H9 (cell line): Measurements from ENCODE around the gene GPR62. TPM values are rescaled to one million over a fixed set of nuclear protein-coding genes. Genes with fewer than 3 reads are reported as not detected.
A peak's percentile ranks its signal among the peaks of the same experiment; 100 is the strongest.

ENCODE experiments used
- DNase-seq: peaks from one replicate; pipeline ENCODE4 v3.0.0-alpha.2; 2017
- H2AFZ ChIP-seq: one replicate; pipeline ENCODE4 v1.6.1; 2013; ENCODE audit warnings: mild to moderate bottlenecking, low read length, control low read depth, moderate library complexity
- H2AK5ac ChIP-seq: 2 replicates; pipeline ENCODE4 v1.6.1; 2013; ENCODE audit warnings: low read length, control low read depth, mixed read lengths; ENCODE audit not compliant: insufficient read length
- H2BK120ac ChIP-seq: one replicate; pipeline ENCODE4 v1.6.1; 2013; ENCODE audit warnings: low read depth, mild to moderate bottlenecking, low read length, control low read depth, inconsistent platforms; ENCODE audit not compliant: poor library complexity, severe bottlenecking
- H2BK12ac ChIP-seq: 2 replicates; pipeline ENCODE4 v1.6.1; 2013; ENCODE audit warnings: low read length, control low read depth, mixed read lengths, low read depth; ENCODE audit not compliant: insufficient read length
- H2BK15ac ChIP-seq: 2 replicates; pipeline ENCODE4 v1.6.1; 2013; ENCODE audit warnings: low read depth, low read length, control low read depth
- H2BK20ac ChIP-seq: one replicate; pipeline ENCODE4 v1.6.1; 2013; ENCODE audit warnings: low read depth, mild to moderate bottlenecking, low read length, control low read depth, inconsistent platforms; ENCODE audit not compliant: poor library complexity, severe bottlenecking
- H2BK5ac ChIP-seq: 2 replicates; pipeline ENCODE4 v1.6.1; 2013; ENCODE audit warnings: low read length, control low read depth, mixed read lengths; ENCODE audit not compliant: insufficient read length
- H3K14ac ChIP-seq: 2 replicates; pipeline ENCODE4 v1.6.1; 2013; ENCODE audit warnings: low read length, control low read depth; ENCODE audit not compliant: insufficient read depth
- H3K18ac ChIP-seq: 2 replicates; pipeline ENCODE4 v1.6.1; 2013; ENCODE audit warnings: low read depth, mild to moderate bottlenecking, mixed read lengths, low read length, control low read depth; ENCODE audit not compliant: insufficient read length
- H3K23ac ChIP-seq: 2 replicates; pipeline ENCODE4 v1.6.1; 2013; ENCODE audit warnings: low read length, control low read depth, mixed read lengths, low read depth; ENCODE audit not compliant: insufficient read length
- H3K23me2 ChIP-seq: 2 replicates; pipeline ENCODE4 v1.6.1; 2013; ENCODE audit warnings: low read depth, mild to moderate bottlenecking, mixed read lengths, low read length, control low read depth; ENCODE audit not compliant: insufficient read length, poor library complexity, severe bottlenecking
- H3K27ac ChIP-seq: 2 replicates; pipeline ENCODE4 v1.5.1; 2013; ENCODE audit warnings: low read length, control low read depth, mixed read lengths, low read depth; ENCODE audit not compliant: insufficient read length
- H3K27me3 ChIP-seq: 2 replicates; pipeline ENCODE4 v1.6.1; 2013; ENCODE audit warnings: low read length, control low read depth, inconsistent platforms; ENCODE audit not compliant: insufficient read depth
- H3K4ac ChIP-seq: 2 replicates; pipeline ENCODE4 v1.6.1; 2013; ENCODE audit warnings: low read depth, mild to moderate bottlenecking, control low read depth, inconsistent platforms, low read length, moderate library complexity
- H3K4me1 ChIP-seq: 2 replicates; pipeline ENCODE4 v1.6.1; 2013; ENCODE audit warnings: low read length, control low read depth, inconsistent platforms; ENCODE audit not compliant: insufficient read depth
- H3K4me2 ChIP-seq: 2 replicates; pipeline ENCODE4 v1.6.1; 2013; ENCODE audit warnings: low read length, control low read depth, mixed read lengths; ENCODE audit not compliant: insufficient read length, insufficient read depth
- H3K56ac ChIP-seq: 2 replicates; pipeline ENCODE4 v1.6.1; 2013; ENCODE audit warnings: low read depth, mild to moderate bottlenecking, mixed read lengths, low read length, control low read depth; ENCODE audit not compliant: insufficient read length
- H3K79me1 ChIP-seq: 2 replicates; pipeline ENCODE4 v1.6.1; 2013; ENCODE audit warnings: low read depth, mild to moderate bottlenecking, moderate library complexity, low read length, control low read depth, inconsistent platforms; ENCODE audit not compliant: insufficient read depth, poor library complexity, severe bottlenecking
- H3K79me2 ChIP-seq: 2 replicates; pipeline ENCODE4 v1.6.1; 2013; ENCODE audit warnings: low read length, control low read depth, inconsistent platforms; ENCODE audit not compliant: insufficient read depth
- H3K9ac ChIP-seq: 2 replicates; pipeline ENCODE4 v1.6.1; 2013; ENCODE audit warnings: low read length, control low read depth, mixed read lengths; ENCODE audit not compliant: insufficient read length; ENCODE audit errors: extremely low read depth
- H3K9me3 ChIP-seq: one replicate; pipeline ENCODE4 v1.6.1; 2013; ENCODE audit warnings: low read depth, low read length, inconsistent platforms; ENCODE audit not compliant: control insufficient read depth
- H3T11ph ChIP-seq: one replicate; pipeline ENCODE4 v1.6.1; 2013; ENCODE audit warnings: mild to moderate bottlenecking, low read length, control low read depth, inconsistent platforms
- H4K20me1 ChIP-seq: one replicate; pipeline ENCODE4 v1.6.1; 2013; ENCODE audit not compliant: control insufficient read depth, insufficient read length, insufficient read depth
- H4K5ac ChIP-seq: 2 replicates; pipeline ENCODE4 v1.6.1; 2013; ENCODE audit warnings: low read depth, mild to moderate bottlenecking, mixed read lengths, low read length, control low read depth; ENCODE audit not compliant: insufficient read length
- H4K8ac ChIP-seq: replicated peaks from 2 replicates; pipeline ENCODE4 v1.6.1; 2013; ENCODE audit warnings: low read length, control low read depth, mixed read lengths, low read depth; ENCODE audit not compliant: insufficient read length
- H4K91ac ChIP-seq: 2 replicates; pipeline ENCODE4 v1.6.1; 2013; ENCODE audit warnings: low read depth, mild to moderate bottlenecking, moderate library complexity, mixed read lengths, low read length, control low read depth; ENCODE audit not compliant: insufficient read length
- H3K27ac Mint-ChIP-seq, 3 experiments: 2 replicates in 2 of 3; 3 replicates in 1 of 3; pipeline ENCODE4 v1.8.0; 2020 to 2021; ENCODE audit warnings: mixed read lengths in 3 of 3, mild to moderate bottlenecking in 1 of 3, moderate library complexity in 1 of 3
- H3K27me3 Mint-ChIP-seq: 2 replicates; pipeline ENCODE4 v1.8.0; 2021; ENCODE audit warnings: low read depth, mild to moderate bottlenecking, moderate library complexity, mixed read lengths
- H3K36me3 Mint-ChIP-seq, 3 experiments: 2 replicates in 2 of 3; 3 replicates in 1 of 3; pipeline ENCODE4 v1.8.0; 2020 to 2021; ENCODE audit warnings: low read depth in 3 of 3, mixed read lengths in 3 of 3; ENCODE audit not compliant: insufficient read depth in 1 of 3
- H3K4me1 Mint-ChIP-seq, 2 experiments: 2 replicates each; pipeline ENCODE4 v1.8.0; 2020; ENCODE audit warnings: mixed read lengths in 2 of 2
- H3K4me3 Mint-ChIP-seq, 2 experiments: 2 replicates in 1 of 2; 3 replicates in 1 of 2; pipeline ENCODE4 v1.8.0; 2020 to 2021; ENCODE audit warnings: mild to moderate bottlenecking in 2 of 2, mixed read lengths in 2 of 2, moderate library complexity in 1 of 2
- H3K9me3 Mint-ChIP-seq, 2 experiments: 2 replicates in 1 of 2; 3 replicates in 1 of 2; pipeline ENCODE4 v1.8.0; 2020; ENCODE audit warnings: mild to moderate bottlenecking in 2 of 2, mixed read lengths in 2 of 2, moderate library complexity in 1 of 2
- WGBS: extraction: QIAGEN DNeasy Blood & Tissue Kit; methylation state at CpG from one replicate; pipeline ENCODE4 v1.1.7; 2013; ENCODE audit warnings: missing lambda C conversion rate, low lambda C conversion rate, mixed read lengths; ENCODE audit not compliant: insufficient read length; ENCODE audit errors: extremely low coverage; 5-methylcytosine and 5-hydroxymethylcytosine counted together
- total RNA-seq: library from RNA; stranded (reverse); gene quantifications from 2 replicates; pipeline ENCODE4 v1.2.1, GENCODE V29; 2021
- TF ChIP-seq, protein P1 (sequence below): fragments of 200-600 bp; sonication (generic); conservative IDR thresholded peaks from 3 replicates; pipeline ENCODE4 v1.8.0; 2021; ENCODE audit warnings: antibody characterized with exemption, mild to moderate bottlenecking

GPR62 gene
- total RNA-seq, 1 experiment from 2014 or later, result 0.13 TPM

GRCh38 chr3:51986010-51986947 is 31.1 kb downstream of the GPR62 start:
- peaks cover 3% of the 10 kb centered on the region for H4K20me1 ChIP-seq
- H3K27me3 ChIP-seq, result no peaks in the 10 kb centered on the region
- no peaks in the 10 kb centered on the region for H3K79me2 ChIP-seq
- H3K4me2 ChIP-seq, result no peak overlapping the region
- peaks cover 3% of the 10 kb centered on the region; the same call in 1 of the 2 replicates for H3K4me1 ChIP-seq
- no peak overlapping the region for H3K4ac ChIP-seq
- H3K4me3 Mint-ChIP-seq, result no peak overlapping the region
- H3K27ac ChIP-seq, result no peak overlapping the region
- no peak overlapping the region for H2BK12ac ChIP-seq
- H2AFZ ChIP-seq, result no peak overlapping the region
- peaks cover 0 to 1% of the 10 kb centered on the region in 2 experiments; a peak in 2 of 5 replicates for H3K9me3 Mint-ChIP-seq
- no peak overlapping the region for H2BK120ac ChIP-seq
- no peak overlapping the region for H4K8ac ChIP-seq
- H3K36me3 Mint-ChIP-seq, result peaks cover 2 to 6% (median 4%) of the 10 kb centered on the region in 3 experiments
- H2AK5ac ChIP-seq, result no peak overlapping the region
- no peak overlapping the region for H2BK15ac ChIP-seq
- H3T11ph ChIP-seq, result no peak overlapping the region
- H3K23ac ChIP-seq, result no peak overlapping the region
- H2BK20ac ChIP-seq, result no peak overlapping the region
- peaks cover 6% of the 10 kb centered on the region for H3K23me2 ChIP-seq
- H4K5ac ChIP-seq, result no peak overlapping the region
- no peak overlapping the region for H2BK5ac ChIP-seq
- peaks cover under 1% of the 10 kb centered on the region; the same call in 1 of the 2 replicates for H3K27me3 Mint-ChIP-seq
- H3K9ac ChIP-seq, result no peak overlapping the region
- H3K27ac Mint-ChIP-seq, result peak overlapping the region in 1 of 3 experiments; percentile 85; a peak in 2 of 7 replicates
- no peak overlapping the region for H4K91ac ChIP-seq
- peaks cover 22 to 31% of the 10 kb centered on the region in 2 experiments for H3K4me1 Mint-ChIP-seq
- DNase-seq, result no peak
- TF ChIP-seq, protein P1, sequence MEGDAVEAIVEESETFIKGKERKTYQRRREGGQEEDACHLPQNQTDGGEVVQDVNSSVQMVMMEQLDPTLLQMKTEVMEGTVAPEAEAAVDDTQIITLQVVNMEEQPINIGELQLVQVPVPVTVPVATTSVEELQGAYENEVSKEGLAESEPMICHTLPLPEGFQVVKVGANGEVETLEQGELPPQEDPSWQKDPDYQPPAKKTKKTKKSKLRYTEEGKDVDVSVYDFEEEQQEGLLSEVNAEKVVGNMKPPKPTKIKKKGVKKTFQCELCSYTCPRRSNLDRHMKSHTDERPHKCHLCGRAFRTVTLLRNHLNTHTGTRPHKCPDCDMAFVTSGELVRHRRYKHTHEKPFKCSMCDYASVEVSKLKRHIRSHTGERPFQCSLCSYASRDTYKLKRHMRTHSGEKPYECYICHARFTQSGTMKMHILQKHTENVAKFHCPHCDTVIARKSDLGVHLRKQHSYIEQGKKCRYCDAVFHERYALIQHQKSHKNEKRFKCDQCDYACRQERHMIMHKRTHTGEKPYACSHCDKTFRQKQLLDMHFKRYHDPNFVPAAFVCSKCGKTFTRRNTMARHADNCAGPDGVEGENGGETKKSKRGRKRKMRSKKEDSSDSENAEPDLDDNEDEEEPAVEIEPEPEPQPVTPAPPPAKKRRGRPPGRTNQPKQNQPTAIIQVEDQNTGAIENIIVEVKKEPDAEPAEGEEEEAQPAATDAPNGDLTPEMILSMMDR, result no peak
- H3K9me3 ChIP-seq, result no peaks in the 10 kb centered on the region
- no peak overlapping the region for H3K18ac ChIP-seq
- no peak overlapping the region for H3K56ac ChIP-seq
- H3K14ac ChIP-seq, result no peak overlapping the region
- WGBS, result no CpG with 5 or more reads among the region's 12 CpGs
- no peaks in the 10 kb centered on the region for H3K79me1 ChIP-seq
